MM.1S (cell line): ENCODE data around the gene ACKR2.

ENCODE experiments used
- EZH2 ChIP-seq: fragments of 300-600 bp; sonication (generic); optimal IDR thresholded peaks from 2 replicates; pipeline ENCODE3; 2017; ENCODE audit warnings: low read depth, mild to moderate bottlenecking, antibody characterized with exemption, low read length, mixed read lengths
- TF ChIP-seq, protein P1 (sequence below): fragments of 300-600 bp; sonication (generic); IDR thresholded peaks from 2 replicates; pipeline ENCODE4 v1.5.1; 2016; ENCODE audit warnings: antibody characterized with exemption, low read length, mixed read lengths

GRCh38 chr3:42826141-42826540 lies 16.9 kb downstream of the ACKR2 start:
- TF ChIP-seq, protein P1, sequence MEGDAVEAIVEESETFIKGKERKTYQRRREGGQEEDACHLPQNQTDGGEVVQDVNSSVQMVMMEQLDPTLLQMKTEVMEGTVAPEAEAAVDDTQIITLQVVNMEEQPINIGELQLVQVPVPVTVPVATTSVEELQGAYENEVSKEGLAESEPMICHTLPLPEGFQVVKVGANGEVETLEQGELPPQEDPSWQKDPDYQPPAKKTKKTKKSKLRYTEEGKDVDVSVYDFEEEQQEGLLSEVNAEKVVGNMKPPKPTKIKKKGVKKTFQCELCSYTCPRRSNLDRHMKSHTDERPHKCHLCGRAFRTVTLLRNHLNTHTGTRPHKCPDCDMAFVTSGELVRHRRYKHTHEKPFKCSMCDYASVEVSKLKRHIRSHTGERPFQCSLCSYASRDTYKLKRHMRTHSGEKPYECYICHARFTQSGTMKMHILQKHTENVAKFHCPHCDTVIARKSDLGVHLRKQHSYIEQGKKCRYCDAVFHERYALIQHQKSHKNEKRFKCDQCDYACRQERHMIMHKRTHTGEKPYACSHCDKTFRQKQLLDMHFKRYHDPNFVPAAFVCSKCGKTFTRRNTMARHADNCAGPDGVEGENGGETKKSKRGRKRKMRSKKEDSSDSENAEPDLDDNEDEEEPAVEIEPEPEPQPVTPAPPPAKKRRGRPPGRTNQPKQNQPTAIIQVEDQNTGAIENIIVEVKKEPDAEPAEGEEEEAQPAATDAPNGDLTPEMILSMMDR = no peak
- no peak for TF ChIP-seq EZH2
